ENCODE results near the gene SETX. TPM values are rescaled to one million over a fixed set of nuclear protein-coding genes. Genes with fewer than 3 reads are reported as not detected.

The SETX gene
- total and polyA plus RNA-seq, 2 donors (not counting 1 experiment from before 2014, with no cell fraction given) = 29.2 to 105 TPM

DNA sequence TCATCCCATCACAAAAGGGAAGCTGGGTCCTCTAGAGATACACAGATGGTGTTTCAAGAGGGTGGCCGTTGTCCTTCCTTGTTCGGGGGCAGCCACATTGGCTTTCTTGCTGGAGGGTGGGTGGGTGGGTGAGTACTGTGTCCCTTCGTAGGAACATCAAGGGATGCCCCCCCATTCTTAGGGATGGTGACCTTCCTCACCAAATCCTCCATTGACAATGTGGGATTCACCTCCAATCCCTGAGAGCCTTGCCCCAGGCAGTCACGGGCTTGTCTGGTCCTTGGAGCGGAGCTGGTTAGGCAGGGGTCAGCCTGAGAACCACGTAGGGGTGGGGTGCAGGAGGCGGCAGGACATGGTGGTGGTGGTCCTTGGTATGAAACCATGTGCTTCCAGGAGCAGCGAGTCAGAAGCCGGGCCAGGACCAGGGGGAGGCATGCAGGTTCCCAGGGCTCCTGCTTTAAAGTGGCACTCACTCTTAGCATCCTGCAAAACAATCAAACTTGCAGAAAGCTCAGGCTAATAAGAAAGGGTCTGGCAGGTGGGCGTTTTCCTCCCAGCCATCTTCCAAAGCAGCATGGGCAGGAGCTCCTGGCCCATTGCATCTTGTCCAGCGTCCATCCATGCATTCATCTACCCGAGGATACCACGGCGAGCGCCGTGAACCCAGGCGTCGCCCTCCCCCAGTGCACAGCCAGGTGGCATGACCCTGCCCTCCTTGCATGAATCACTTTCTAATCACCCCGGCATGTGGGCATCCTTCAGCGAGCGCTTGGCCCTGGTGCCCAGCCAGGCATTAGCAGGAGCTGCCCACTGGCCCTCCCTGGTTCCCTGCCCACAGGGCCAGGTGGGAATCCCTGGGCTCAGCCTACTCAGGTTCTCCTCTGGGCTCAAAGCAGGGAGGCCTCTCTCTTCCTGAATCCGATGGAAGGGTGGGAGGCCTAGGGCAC, 116.5 kb downstream of the SETX start:
- Mint-ChIP-seq H3K9me3 (ENCODE audit: insufficient read depth) (no peaks in the 10 kb centered on the region), H3K4me1 (peaks cover 15% of the 10 kb centered on the region), H3K27ac (peak overlapping the region; percentile 32), H3K27me3 (no peaks in the 10 kb centered on the region), H3K4me3 (no peak overlapping the region)
- WGBS (ENCODE audit: insufficient coverage) = 79% methylated on average over 19 of the region's 22 CpGs
- H3K9ac ChIP-seq (ENCODE audit: low read length) = no peak overlapping the region
- no peaks in the 10 kb centered on the region for H3K27me3 ChIP-seq (replicated peaks in 1 of 4; ENCODE audit: control extremely low read depth in 1 of 4, control insufficient read depth in 3 of 4, insufficient read depth in 4 of 4, low read length in 3 of 4)
- no peak overlapping the region for H3K27ac ChIP-seq (ENCODE audit: low read length in 2 of 2)
- ATAC-seq (ENCODE audit: low read depth) (no peak), DNase-seq (peak; percentile 28)
- no peaks in the 10 kb centered on the region for H3K36me3 ChIP-seq (replicated peaks in 1 of 2; ENCODE audit: control extremely low read depth in 1 of 2, control insufficient read depth in 1 of 2, extremely low read depth in 1 of 2, insufficient read depth in 2 of 2, low read length in 1 of 2)
- H3K9me3 ChIP-seq (ENCODE audit: control extremely low read depth in 1 of 3, control insufficient read depth in 2 of 3, insufficient read depth in 1 of 3, low read length in 2 of 3) = no peaks in the 10 kb centered on the region
- peaks cover 7 to 24% of the 10 kb centered on the region in 2 donors for H3K4me1 ChIP-seq (ENCODE audit: control insufficient read depth in 2 of 2, insufficient read depth in 2 of 2, low read length in 2 of 2)
- intact Hi-C loops (cut with micrococcal nuclease) = no loop called here
- H3K79me2 ChIP-seq (ENCODE audit: control insufficient read depth, insufficient read depth, low read length) = no peaks in the 10 kb centered on the region
- TF ChIP-seq CTCF (IDR thresholded peaks at IDR 0.05) (no peak), EZH2 (IDR thresholded peaks at IDR 0.05; ENCODE audit: borderline replicate concordance, insufficient read depth, low read depth, low read length, poor library complexity, severe bottlenecking) (no peak)
- ChIA-PET CTCF (interaction anchor here (1.2 to 10.9 kb wide), 6 partner anchors 11 to 531 kb away, joined by 3 to 144 read pairs (median 3); partner anchors contain the start of gene NTNG2), POLR2A (no interaction called here)
- no peaks in the 10 kb centered on the region for H4K20me1 ChIP-seq (ENCODE audit: control insufficient read depth, insufficient read depth, low read length, poor library complexity, severe bottlenecking)
- no peak overlapping the region for H3K4me3 ChIP-seq (ENCODE audit: control extremely low read depth in 1 of 5, extremely low read depth in 1 of 5, insufficient read depth in 1 of 5, low read depth in 2 of 5, low read length in 4 of 5)
- no peak overlapping the region for H2AFZ ChIP-seq (ENCODE audit: insufficient read depth, low read depth, low read length, poor library complexity, severe bottlenecking)
- no peak overlapping the region for H3K4me2 ChIP-seq (replicated peaks; ENCODE audit: low read depth, low read length, poor library complexity, severe bottlenecking)

GRCh38 chr9:132237481-132237880, 117.3 kb downstream of the SETX start:
- intact Hi-C loops (cut with micrococcal nuclease) = no loop called here
- H3K4me1 Mint-ChIP-seq = peaks cover 13% of the 10 kb centered on the region
- WGBS (ENCODE audit: insufficient coverage) = 69% methylated on average over 7 of the region's 9 CpGs
- Histone ChIP-seq H3K4me3 (ENCODE audit: control extremely low read depth in 1 of 5, extremely low read depth in 1 of 5, insufficient read depth in 1 of 5, low read depth in 2 of 5, low read length in 4 of 5) (no peak overlapping the region), H2AFZ (ENCODE audit: insufficient read depth, low read depth, low read length, poor library complexity, severe bottlenecking) (no peak overlapping the region), H3K79me2 (ENCODE audit: control insufficient read depth, insufficient read depth, low read length) (no peaks in the 10 kb centered on the region), H3K36me3 (replicated peaks in 1 of 2; ENCODE audit: control extremely low read depth in 1 of 2, control insufficient read depth in 1 of 2, extremely low read depth in 1 of 2, insufficient read depth in 2 of 2, low read length in 1 of 2) (no peaks in the 10 kb centered on the region), H3K4me2 (replicated peaks; ENCODE audit: low read depth, low read length, poor library complexity, severe bottlenecking) (no peak overlapping the region), H4K20me1 (ENCODE audit: control insufficient read depth, insufficient read depth, low read length, poor library complexity, severe bottlenecking) (no peaks in the 10 kb centered on the region), H3K27me3 (replicated peaks in 1 of 4; ENCODE audit: control extremely low read depth in 1 of 4, control insufficient read depth in 3 of 4, insufficient read depth in 4 of 4, low read length in 3 of 4) (peaks cover 0 to 3% (median 0%) of the 10 kb centered on the region in 4 experiments), H3K4me1 (ENCODE audit: control insufficient read depth in 2 of 2, insufficient read depth in 2 of 2, low read length in 2 of 2) (peaks cover under 1 to 16% of the 10 kb centered on the region in 2 donors), H3K9ac (ENCODE audit: low read length) (no peak overlapping the region), H3K27ac (ENCODE audit: low read length in 2 of 2) (no peak overlapping the region), H3K9me3 (ENCODE audit: control extremely low read depth in 1 of 3, control insufficient read depth in 2 of 3, insufficient read depth in 1 of 3, low read length in 2 of 3) (no peaks in the 10 kb centered on the region)
- no peak for ATAC-seq (ENCODE audit: low read depth)
- no peak overlapping the region for H3K27ac Mint-ChIP-seq
- H3K27me3 Mint-ChIP-seq = no peaks in the 10 kb centered on the region
- CTCF ChIA-PET = interaction anchor here (1.2 to 10.9 kb wide), 7 partner anchors 10 to 532 kb away, joined by 3 to 144 read pairs (median 9); partner anchors contain the start of gene NTNG2
- TF ChIP-seq EZH2 (IDR thresholded peaks at IDR 0.05; ENCODE audit: borderline replicate concordance, insufficient read depth, low read depth, low read length, poor library complexity, severe bottlenecking) (no peak), CTCF (IDR thresholded peaks at IDR 0.05) (no peak)
- POLR2A ChIA-PET = no interaction called here
- H3K4me3 Mint-ChIP-seq = no peak overlapping the region
- no peak for DNase-seq
- H3K9me3 Mint-ChIP-seq (ENCODE audit: insufficient read depth) = no peaks in the 10 kb centered on the region

Data from B cell (primary cell).